Activated CD4-positive, alpha-beta T cell treated with anti-CD3 and anti-CD28 coated beads for 1 hour (primary cell): ENCODE results near the gene VWCE.
"Not testable (repeated sequence)": the region's sequence is repeated elsewhere in the genome, so short reads cannot be mapped to it uniquely, and the experiment has no call there.

Source experiments
- DNase-seq: peaks from one replicate; pipeline ENCODE4 v3.0.0-alpha.2; 2020

VWCE gene

DNA sequence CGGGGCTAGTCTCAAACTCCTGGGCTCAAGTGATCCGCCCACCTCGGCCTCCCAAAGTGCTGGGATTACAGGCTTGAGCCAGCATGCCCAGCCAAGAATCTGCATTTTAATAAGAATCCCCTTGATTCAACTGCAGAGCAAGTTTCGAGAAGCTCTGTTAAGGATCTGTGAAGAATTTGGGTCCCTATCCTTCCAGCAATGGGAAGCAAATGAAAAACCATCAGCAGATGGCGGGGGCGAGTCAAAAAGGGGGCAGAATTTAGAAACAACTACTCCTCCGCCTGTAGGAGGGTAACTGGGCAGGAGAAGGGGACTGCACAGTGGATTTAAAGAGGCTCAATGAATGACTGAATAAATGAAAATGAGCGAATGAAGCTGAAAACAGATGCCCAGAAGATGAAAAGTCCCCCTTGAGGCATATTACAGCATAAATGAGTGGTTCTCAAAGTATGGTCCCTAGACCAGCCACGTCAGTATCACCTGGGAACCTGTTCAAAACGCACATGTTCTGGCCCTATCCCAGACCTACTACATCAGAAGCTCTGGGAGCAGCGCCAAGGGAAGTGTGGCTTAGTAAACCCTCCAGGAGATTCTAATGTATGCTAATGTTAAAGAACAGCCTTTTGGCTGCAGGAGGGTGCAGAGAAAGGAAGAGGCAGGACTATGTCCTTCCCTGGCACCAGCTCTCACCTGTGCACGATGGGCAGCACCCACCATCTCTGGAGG is 15.0 kb downstream of the VWCE start:
- no peak for DNase-seq

DNA sequence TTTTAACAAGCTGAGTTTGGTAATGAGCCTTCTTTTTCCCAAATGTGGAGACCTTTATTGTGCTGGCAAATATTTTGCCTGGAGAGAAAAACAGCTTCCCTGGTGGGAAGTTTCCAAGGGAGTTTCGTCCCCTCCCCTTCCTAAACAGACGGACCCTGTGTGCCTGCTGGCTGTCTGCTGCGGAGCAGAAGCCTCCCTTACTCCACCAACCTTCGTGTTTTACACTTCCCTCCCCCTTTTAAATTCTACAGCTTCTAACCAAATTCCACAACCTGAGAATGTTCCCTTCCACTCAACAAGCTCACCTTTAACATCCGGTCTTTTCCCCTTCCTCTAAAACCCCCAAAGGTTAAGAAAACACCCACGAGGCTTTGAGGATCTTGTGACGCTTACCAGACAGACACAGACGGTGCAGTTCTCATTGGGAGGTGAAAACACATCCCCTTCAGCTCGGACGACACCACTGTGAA is 17.1 kb downstream of the VWCE start:
- no peak for DNase-seq

DNA sequence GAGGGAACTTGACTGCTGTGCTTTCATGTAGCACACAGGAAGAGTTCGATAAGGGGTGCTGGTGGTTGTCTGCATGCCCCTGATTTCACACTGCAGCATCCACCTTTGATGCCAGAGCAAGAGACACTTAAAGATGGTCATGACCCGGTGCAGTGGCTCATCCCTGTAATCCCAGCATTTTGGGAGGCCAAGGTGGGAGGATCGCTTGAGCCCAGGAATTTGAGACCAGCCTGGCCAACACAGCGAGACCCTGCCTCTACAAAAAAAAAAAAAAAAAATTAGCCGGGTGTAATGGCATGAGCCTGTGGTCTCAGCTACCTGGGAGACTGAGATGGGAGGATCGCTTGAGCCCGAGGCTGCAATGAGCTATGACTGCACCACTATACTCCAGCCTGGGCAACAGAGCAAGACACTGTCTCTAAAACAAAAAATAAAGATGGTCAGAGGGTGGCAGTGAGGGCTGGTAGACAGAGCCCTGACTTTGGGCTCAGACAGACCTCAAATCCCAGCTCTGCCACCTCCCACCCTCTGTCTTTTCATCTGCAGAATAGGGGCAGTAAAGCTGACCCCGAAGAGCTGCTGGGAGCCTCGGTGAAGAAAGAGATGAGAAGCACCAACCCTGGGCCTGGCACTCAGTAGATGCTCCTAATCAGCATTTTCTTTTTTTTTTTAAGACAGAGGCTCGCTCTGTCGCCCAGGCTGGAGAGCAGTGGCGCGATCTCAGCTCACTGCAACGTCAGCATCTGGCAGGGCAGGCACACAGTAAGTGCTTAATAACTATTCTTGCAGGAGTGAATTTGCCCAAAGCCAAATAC is 17.7 kb downstream of the VWCE start:
- no peak for DNase-seq

DNA sequence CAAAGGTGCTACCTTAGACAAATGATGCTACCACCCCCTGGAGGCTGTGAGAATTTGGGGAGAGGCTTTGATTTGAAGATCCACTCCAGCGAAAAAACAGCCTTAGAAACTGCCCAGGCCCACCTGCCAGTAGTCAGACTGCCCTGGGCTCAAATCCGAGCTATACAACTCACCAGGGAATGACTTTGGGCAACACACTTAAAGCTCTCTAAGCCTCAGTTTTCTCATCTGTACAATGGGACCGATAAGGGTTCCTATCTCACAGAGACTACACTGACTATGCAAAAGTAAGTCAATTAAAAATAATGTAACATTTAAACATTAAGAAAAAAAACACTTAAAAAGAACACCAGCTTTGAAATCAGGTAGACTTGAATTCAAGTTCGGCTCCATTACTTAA is 19.9 kb downstream of the VWCE start:
- no peak for DNase-seq

DNA sequence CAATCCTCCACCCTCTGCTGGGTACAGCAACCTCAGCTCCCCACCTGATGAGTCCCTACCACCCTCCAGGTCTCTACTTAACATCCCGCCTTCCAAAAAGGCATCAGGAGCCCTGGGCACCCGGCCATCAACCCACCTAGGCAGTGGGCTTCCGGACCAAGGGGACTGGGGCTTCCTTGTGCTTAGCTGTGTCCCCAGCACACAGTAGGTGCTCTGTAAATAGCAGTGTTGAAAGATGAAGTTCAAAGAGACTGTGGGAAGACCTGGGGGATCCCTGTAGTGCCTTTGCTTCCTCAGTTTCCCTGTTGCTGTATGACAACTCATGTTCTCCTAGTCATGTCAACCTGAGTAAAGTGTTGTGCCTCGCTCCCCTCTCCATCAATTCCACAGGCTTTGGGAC is 21.0 kb downstream of the VWCE start:
- no peak for DNase-seq

DNA sequence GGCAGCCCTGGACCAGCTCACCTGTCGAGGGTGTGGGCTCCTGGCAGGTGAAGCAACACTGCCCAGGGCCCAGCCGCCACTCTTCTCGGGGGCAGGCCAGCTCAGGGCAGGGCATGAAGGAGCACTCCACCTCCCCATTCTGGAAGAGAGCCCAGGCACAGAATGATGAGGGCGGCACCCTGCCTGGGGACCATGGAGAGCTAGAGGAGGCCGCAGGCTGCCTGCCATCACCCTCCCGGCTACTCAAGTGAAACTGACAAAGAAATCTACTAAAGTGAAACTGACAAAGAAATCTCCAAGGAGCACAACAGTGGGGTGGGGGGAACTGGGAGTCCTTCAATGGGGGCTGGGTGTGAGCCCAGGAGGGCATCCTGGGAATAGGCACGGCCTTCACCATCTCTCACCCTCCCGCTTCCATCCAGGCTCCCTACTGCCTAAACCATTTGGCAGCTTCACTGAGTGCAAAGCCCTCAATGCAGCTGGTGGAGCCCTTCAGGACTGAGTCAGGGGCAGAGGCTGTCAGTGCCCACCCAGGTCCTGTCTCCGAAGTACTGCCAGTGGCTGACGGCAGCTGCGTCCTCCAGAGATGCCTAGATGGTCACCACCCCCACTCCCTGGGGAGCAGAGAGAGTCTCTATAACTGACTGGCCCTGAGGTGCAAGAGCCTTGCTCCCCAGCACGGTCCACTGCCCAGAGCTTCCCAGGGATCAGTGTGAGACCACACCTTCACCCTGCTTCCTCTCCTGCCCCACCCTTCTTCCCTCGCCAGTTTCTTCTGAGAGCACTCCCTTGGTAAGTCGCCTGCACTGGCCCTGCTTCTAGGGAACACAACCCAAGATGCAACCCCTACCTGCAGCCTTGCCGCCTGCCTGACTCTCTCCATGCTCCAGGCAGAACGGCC is 21.7 kb downstream of the VWCE start:
- DNase-seq, result no peak

DNA sequence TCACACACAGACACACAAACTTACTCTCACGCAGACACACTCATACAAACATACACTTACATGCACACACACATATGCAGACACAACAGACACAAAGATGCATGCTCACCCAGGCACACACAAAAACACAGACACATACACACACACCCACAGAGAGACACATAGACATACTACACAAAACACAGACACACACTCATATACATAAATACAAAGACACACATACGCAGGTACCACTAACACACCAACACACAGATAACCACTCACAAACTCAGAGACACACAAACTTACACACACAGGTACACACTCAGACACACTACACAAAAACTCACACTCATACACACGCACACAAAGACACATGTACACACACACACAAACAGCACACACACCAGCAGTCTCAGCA is 22.4 kb downstream of the VWCE start:
- DNase-seq, result no peak

DNA sequence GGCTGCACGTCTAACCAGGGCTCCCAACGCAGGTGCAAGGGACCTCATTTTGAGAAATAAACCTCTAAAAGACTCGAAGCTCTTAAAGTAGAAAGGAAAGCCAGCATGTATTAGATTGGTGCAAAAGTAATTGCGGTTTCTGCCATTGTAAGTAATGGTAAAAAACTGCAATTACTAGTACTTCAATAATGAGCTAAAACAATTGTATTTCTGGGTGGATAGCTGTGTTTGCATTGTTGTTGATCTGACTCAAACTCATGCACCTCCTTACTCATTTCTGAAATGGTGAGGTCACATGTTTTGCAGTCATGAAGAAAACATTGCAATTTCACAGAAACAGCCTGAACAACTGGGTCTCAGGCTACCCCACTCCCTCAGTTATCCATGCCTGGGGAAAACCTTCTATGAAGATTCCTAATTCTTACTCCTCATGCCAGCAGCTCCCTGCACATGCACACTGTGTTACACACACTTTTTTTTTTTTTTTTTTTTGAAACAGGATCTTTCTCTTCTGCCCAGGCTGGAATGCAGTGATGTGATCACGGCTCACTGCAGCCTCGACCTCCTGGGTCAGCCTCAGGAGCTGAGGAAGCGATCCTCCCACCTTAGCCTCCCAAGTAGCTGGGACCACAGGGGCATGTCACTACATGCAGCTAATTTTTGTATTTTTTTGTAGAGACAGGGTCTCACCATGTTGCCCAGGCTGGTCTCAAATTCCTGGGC is 24.6 kb downstream of the VWCE start:
- no peak for DNase-seq

DNA sequence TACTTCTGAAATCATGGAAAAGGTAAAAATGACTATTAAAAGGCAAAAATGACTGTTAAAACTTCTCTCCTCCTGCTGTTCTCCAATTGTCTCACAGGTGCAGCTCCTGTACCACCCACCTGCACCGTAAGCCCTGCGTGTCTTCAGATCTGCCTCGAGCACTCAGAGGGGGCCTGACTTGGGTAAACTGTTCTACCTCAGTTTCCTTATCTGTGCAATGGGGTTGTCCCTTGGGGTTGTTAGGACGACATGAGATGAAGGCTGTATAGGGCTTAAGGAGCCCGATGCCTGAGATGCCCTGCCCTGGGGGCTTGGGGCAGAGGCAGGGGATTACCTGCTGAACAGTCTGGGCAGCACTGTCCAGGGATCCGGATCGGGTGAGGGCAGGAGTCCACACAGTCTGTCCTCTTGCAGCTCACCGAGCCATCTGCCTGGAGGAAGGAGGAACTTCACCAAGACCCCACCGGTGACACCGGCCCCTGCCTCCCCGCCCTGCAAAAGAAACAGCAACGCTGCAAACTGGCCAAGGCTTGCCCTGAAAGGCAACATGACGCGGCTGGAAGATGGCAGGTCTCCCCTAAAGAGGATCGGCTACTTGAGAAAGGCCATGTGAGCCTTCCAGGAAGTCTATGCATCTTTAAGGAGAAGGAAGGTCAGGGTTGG is 26.4 kb downstream of the VWCE start:
- no peak for DNase-seq

DNA sequence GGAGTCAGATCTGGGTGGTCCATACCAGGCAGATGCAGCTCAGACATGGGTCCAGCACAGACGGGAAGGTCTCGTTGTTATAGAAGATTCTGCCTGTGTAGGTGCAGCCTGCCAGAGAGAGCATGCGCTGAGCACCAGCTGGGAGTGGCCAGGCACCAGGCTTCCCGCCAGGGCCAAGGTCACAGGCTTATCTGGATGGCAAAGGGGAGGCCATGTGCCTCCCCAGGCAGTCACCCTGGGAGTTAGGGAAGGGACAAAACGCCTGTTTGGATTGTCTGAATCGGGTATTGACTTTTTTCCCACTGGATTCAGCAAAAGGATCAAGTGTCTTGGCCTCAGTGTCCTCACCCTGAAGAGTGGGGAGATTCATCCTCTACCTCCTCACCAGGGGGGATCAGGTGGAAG is 27.7 kb downstream of the VWCE start:
- no peak for DNase-seq

DNA sequence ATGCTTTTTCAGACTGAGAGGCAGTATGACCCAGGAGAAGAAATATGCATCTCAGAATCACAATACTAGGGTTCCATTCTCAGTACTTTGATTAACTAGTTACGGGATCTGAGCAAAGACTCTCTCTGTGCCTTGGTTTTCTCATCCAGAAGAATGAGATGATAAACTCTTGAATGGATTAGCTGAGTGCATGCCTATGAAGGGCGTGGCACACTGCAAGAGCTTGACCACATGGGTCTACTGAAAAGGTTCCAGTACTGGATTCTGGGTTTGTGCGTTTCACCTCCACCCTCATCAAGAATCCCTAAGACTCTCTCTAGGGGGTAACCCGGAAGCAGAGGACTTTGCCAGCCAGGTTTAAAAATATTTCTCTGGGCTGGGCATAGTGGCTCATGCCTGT is 28.5 kb downstream of the VWCE start:
- DNase-seq, result no peak

DNA sequence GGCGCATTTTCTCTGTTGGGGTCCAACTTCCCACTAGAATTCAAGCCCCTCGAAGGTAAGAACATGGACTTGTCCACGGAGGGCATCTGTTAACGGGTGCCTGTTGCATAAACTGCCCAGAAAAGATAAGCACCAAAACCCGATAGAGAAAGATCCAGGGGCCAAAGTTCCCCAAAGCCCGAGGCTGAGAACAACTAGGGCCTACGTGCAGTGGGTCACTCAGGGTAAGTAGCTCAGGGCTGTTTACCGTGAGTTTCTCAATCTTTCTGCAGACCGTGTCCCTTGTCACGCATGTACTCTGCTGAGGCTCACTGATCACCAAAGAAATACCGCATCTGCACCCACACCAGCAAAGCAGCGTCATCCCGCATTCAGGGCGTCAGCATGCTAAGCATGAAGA is 29.8 kb downstream of the VWCE start:
- no peak for DNase-seq

DNA sequence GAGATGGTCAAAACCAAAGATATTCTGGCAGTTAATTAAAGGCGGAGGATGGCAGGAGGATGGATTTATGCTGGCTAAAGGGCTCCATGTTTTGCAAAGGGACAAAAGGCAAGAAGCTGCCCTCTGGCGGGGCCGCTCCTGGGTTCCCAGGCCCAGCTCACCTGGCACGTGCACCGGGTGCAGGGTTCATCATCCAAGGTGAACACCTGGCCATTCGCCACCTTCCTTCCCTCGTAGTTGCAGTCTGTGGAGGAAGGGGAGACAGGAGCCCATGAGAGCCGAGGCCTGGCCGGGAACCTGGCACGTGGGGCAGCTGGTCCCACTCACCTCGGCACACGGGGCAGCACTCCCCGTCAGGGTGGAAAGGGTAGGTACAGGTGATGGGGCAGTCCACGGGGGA is 30.3 kb downstream of the VWCE start:
- no peak for DNase-seq

DNA sequence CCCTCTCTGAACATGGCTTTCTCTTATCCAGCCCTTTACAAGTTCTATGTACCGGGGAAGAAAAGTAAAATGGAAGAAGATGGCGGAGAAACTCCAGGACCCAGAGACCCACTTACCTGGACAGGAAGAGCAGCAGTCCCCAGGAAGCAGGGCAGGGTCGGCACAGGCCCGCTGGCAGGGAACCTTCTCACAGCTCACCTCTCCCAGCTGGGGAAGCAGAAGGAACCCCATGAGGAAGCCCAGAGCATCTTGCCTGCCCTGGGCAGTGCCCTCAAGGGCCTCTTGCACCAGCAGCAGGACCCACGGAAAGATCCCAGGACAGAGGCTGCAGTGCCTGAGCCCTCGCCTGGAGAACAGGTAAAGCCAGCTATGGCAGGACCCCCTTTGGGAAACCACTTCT is 30.7 kb downstream of the VWCE start:
- no peak for DNase-seq

DNA sequence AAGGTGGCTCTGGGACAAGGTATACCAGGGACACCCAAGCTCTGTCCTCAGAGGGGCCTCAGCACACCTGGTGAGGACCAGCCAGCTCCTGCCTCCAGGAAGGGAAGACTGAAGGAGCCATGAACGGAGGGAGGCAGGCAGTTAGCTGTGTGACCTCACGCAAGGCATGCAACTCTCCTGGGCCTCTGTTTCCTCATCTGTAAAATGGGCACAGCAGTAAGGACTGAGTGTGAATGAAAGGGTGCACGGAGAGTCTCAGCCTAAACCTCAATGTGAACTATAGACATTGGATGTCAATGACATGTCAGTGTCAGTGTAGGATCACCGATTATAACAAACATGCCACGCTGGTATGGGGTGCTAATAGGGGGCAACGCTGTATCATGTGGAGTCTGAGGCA is 35.8 kb downstream of the VWCE start:
- no peak for DNase-seq

DNA sequence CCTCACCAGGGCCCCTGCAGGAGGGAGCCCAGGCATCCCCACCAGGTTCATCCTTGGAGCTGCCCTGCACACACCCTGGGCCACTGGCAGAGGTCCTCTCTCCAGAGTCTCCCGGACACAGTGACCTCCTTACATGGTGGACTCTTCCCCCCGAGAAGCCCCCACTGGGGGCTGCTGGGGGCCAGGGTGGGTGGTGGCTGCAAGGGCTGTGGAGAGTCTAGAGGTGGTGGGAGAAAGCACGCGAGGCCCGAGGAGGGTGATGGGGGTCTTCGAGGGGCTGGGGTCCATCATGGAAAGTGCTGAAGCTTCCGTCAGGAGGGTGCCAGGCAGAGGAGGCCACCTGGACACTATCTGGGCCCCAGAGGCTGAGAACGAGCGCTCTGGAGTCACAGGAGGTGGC is 36.6 kb downstream of the VWCE start:
- no peak for DNase-seq

DNA sequence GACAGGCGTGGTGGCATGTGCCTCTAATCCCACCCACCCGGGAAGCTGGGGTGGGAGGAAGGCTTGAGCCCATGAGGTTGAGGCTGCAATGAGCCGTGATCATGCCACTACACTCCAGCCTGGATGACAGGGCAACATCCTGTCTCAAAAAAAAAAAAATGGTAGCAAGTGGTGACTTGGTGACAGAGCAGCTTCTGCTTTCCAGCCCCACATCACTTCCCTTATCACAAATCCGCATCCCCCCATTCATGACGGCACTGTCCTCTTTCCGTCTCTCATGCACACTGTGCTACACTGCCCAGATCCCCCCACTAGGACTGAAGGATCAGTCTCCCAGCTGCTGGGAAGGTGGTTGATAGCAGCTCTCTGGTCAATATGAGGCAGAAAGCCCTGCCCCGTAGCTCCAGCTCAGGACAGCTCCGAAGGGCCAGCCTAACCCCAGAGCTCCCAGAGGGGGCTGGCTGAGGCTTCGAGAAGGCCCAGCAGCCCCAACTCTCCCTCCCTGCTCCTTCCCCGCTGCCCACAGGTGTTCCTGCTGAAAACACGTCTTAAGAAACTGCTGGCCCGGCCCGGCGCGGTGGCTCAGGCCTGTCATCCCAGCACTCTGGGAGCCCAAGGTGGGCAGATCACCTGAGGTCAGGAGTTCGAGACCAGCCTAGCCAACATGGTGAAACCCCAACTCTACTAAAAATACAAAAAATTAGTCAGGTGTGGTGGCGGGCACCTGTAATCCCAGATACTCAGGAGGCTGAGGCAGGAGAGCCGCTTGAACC is 38.2 kb downstream of the VWCE start:
- DNase-seq, result no peak

DNA sequence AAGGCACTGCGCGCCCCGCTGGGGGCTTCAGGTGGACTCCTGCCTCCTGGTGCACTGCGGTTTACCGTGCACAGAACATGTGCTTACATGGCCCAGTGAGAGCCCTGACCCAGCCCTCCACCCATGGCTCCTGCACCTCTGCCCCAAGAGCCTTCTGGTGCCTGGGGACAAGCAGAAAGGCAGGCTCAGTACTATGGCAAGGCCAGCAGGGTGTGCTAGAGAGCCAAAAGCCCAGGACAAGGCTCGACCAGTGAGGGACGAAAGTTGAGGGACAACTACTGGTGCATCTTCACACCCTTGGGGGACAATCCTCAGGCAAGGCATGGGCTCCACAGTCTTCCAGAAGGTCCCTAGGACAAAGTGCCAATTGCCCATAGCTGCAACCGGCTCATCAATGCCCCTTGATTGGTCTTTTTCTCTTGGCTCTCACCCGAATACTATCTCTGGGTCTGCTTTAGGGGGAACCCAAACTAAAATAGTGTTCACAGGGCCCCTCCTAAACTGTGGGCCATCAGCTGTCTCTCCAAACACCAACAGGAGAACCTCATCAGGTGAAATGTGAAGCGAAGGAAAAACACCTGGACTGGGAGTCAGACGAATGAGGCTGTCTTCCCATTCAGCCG is 40.6 kb downstream of the VWCE start:
- DNase-seq, result peak; percentile 28

DNA sequence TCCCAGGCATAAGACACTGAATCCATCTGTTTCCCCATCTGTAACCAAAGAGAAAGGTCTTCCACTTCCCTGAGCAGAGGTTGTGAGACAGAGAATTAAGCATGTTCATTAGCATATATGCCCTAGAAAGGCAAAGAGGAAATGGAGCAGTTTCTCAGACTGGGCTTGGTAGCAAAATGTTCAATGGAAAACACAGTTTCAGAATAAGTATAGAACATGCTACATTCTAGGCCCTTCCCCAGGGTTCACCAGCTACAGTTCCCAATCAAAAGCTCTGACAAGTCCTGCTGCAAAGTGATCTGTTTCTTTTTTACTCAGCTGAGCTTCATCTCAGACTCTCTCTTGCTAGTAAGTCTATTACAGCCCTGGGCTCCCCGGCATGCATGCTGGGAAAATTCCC is 42.8 kb downstream of the VWCE start:
- not testable (repeated sequence) for DNase-seq

DNA sequence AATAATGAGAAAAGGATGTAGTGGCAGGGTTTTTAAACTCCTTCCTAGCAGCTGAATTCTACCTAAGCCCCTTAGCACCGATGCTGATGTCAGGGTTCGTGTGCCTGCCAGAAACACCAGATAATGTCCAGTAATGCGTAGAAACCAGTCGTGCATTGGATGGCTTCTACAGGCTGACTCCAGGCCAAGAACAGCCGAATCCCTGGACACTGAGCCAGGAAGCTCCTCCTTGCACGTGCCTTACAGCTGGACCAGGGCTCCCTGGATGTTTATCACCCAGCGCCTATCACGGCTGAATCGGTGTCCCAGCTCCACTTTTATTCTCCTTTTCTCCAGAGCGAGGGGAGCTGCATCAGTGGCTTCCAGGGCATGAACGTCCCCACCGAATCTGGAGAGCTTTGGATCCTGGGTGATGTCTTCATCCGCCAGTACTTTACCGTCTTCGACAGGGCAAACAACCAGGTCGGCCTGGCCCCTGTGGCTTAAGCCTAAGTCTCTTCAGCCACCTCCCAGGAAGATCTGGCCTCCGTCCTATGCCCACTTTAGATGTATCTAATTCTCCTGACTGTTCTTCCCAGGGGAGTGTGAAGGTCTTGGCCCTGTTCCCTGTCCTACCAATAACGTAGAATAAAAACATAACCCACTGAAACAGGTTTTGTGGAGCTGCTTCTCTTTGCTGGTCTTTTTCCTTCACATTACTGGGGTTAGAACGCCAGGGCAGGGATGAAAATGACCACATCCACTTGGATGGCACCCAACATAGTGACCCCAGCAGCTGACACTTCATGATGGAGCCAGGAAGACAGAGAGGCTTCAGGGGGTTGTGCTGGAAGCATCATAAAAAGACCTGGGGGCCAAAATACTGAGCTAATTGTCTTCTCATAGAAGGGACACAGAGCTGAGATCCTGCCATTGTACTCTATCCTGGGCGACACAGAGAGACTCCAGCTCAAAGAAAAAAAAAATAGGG is 44.0 kb downstream of the VWCE start:
- DNase-seq, result not testable (repeated sequence)
